GM18517 (cell line): ENCODE data around the gene SUB1.

Source experiments
- ATAC-seq: cut with Tn5 transposase; IDR thresholded peaks from one replicate; pipeline ENCODE4 v1.9.1; 2021; ENCODE audit warnings: mild to moderate bottlenecking, moderate library complexity; ENCODE audit not compliant: unreplicated experiment

The SUB1 gene

DNA sequence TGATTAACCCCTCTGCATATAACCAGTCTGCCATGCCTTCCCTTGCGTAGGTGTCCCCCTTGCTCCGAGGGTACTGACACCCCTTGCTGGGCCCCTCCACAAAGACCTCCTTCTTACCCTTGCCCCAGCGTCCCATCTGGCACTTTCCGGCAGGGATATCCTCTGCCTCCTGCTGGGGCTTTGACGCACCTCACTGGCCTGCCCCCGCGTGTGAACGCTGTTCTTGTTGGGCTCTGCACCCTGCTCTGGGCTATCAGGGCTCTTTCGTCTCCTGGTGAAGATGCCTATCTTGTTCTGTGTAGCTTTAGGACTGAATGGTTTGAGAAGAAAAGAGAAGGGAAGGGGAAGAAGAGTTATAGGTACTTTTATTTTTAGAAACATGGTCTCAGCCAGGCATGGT, 53.0 kb downstream of the SUB1 start:
- no peak for ATAC-seq

DNA sequence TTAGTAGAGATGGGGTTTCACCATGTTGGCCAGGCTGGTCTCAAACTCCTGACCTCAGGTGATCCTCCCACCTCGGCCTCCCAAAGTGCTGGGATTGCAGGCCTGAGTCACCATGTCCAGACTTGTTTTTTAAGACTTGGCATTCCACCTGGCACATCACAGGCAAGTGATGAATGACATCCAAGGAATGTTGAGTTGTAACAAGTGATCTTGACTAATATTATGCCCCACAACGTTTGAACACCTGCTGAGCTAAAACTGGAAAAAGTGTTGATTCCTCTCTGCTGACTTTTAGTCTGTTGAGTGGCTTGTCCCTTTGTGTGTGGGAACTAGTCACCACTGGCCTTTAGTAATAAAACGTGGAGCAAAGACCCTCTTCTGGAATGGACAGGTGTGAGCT, 54.6 kb downstream of the SUB1 start:
- ATAC-seq: no peak

GRCh38 chr5:32642276-32643002, 57.1 kb downstream of the SUB1 start:
- no peak for ATAC-seq

DNA sequence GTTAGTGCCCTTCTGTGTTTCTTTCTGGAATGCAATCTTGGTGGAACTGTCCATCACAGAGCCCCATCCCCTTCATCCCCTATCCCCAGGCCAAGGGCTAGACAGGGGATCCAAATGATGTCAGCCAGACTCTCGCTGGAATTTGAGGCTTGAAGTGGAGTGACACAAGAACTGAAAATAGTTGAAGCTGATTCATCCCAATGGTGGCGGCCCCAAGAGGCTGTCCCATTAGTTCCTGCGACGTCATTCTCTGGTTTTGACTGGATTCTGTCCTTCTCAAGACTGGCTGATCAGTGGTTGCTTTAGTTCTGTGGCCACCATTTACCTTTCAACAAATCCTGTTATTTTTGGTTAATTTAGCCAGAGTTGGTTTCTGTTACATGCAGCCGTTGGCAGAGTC, 59.9 kb downstream of the SUB1 start:
- no peak for ATAC-seq

- no peak for ATAC-seq
Observed at GRCh38 chr5:32646061-32646969, 61.0 kb downstream of the SUB1 start.

DNA sequence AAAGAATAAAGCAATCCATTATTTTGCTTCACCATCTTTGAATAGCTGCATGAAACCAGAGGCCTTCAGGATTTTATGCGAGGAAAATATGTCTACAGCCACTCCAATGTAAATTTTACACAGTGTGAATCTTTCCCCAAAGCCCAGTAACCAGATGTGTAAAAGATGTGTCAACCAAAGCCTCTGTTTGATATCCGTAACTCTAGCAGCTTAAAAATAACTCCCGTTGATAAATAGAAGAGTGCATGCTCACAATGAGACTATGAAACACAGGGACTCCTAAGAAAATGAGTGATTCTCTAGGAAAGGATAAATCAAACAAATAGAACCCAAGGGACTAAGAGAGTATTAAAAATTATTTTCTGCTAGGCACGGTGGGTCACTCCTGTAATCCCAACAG, 65.7 kb downstream of the SUB1 start:
- no peak for ATAC-seq

DNA sequence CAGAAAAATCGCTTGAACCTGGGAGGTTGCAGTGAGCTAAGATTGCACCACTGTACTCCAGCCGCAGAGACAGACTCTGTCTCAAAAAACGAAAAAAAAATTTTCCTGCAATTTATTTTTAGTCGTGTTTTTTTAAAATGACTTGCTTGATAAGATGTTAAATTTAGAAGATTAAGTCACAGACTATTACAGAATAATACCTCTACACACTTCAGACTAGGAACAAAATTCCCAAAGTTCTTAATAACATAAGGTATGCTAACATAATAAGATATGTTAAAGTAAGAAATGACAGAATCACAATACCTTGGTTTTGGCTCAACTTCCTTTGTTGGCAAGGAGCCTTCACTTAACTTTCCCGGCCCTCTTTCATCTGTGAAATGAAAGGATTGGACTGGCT, 66.3 kb downstream of the SUB1 start:
- no peak for ATAC-seq
